Measurements from ENCODE around the gene DDX1. TPM values are rescaled to one million over a fixed set of nuclear protein-coding genes. Genes with fewer than 3 reads are reported as not detected.

Gene DDX1
- total and polyA plus RNA-seq, 10 of the 15 experiments (the other 5 are each of a cell fraction or from before 2014, with no cell fraction given): 53.2 to 134 (median 85.6) TPM

GRCh38 chr2:15638720-15639119 lies 47.1 kb downstream of the DDX1 start:
- no peak for TF ChIP-seq SMARCA5 (IDR thresholded peaks at IDR 0.05)
- TF ChIP-seq ZBTB11 (CRISPR knock-in tag; IDR thresholded peaks at IDR 0.05): no peak
- no peak for TF ChIP-seq RUNX3 (IDR thresholded peaks at IDR 0.05; ENCODE audit: low read length)
- TF ChIP-seq HDAC2 (IDR thresholded peaks at IDR 0.05): no peak
- no peak for TF ChIP-seq CREB1 (IDR thresholded peaks at IDR 0.05; ENCODE audit: low read depth)
- no peak for TF ChIP-seq NFXL1 (IDR thresholded peaks at IDR 0.05; ENCODE audit: borderline replicate concordance)
- TF ChIP-seq CHD4 (IDR thresholded peaks at IDR 0.05): no peak
- no peak for TF ChIP-seq E2F4 (IDR thresholded peaks at IDR 0.05; ENCODE audit: low read depth, low read length)
- TF ChIP-seq BRCA1 (IDR thresholded peaks at IDR 0.05; ENCODE audit: low read depth, low read length): no peak
- TF ChIP-seq EP300 (IDR thresholded peaks at IDR 0.05; ENCODE audit: borderline replicate concordance in 1 of 2, control insufficient read depth in 1 of 2, low read depth in 2 of 2, low read length in 2 of 2): no peak
- TF ChIP-seq STAT1 (conservative IDR thresholded peaks at IDR 0.05): no peak
- TF ChIP-seq POLR2AphosphoS5 (IDR thresholded peaks at IDR 0.05; ENCODE audit: low read length): no peak
- TF ChIP-seq RFX5 (IDR thresholded peaks at IDR 0.05; ENCODE audit: low read depth, low read length): no peak
- SMC1A ChIA-PET (ENCODE audit: uncharacterized antibody, unreplicated experiment): no interaction called here
- Histone ChIP-seq H3K27me3 (replicated peaks in 1 of 2; ENCODE audit: control insufficient read depth in 2 of 2, insufficient read depth in 2 of 2, low read length in 1 of 2) (no peaks in the 10 kb centered on the region), H3K27ac (ENCODE audit: control insufficient read depth, insufficient read depth) (no peak overlapping the region), H3K4me1 (ENCODE audit: control insufficient read depth, insufficient read depth, low read length) (no peaks in the 10 kb centered on the region), H3K4me3 (no peak overlapping the region), H3K9ac (ENCODE audit: control insufficient read depth, insufficient read depth, low read length) (no peak overlapping the region), H3K9me3 (replicated peaks; ENCODE audit: control insufficient read depth, insufficient read depth, low read length) (no peaks in the 10 kb centered on the region), H3K36me3 (ENCODE audit: control insufficient read depth in 2 of 2, insufficient read depth in 2 of 2, low read length in 1 of 2) (peaks cover 0 to 7% of the 10 kb centered on the region in 2 experiments; a peak in 3 of 4 replicates), H3K4me2 (ENCODE audit: control insufficient read depth, insufficient read depth) (no peak overlapping the region), H2AFZ (ENCODE audit: control insufficient read depth, low read depth, low read length) (no peak overlapping the region), H3K79me2 (ENCODE audit: control insufficient read depth, insufficient read depth, low read length) (no peaks in the 10 kb centered on the region), H4K20me1 (ENCODE audit: control insufficient read depth, insufficient read depth) (no peaks in the 10 kb centered on the region)
- ATAC-seq: no peak
- CTCF ChIA-PET: interaction anchor here (0.6 to 3.4 kb wide), 2 partner anchors 9 to 754 kb away, joined by 3 to 11 read pairs; no protein-coding TSS in a partner anchor
- no peak for FAIRE-seq
- POLR2A ChIA-PET: no interaction called here
- in situ Hi-C loops (cut with MboI): loop anchor here (10.0 kb wide), 1 partner anchor 646 kb away; no protein-coding TSS in a partner anchor
- no TSS peak for BruUV-seq (replicated peaks)
- RAD21 ChIA-PET (ENCODE audit: unreplicated experiment): interaction anchor here (1.1 kb wide), 1 partner anchor 971 kb away, joined by 3 read pairs; no protein-coding TSS in a partner anchor
- intact Hi-C loops (cut with micrococcal nuclease; ENCODE audit: unreplicated experiment): loop anchor here (5.0 kb wide), 2 partner anchors 579 to 869 kb away; no protein-coding TSS in a partner anchor
- no peak for DNase-seq (ENCODE audit: low read depth, low spot score)
